GM19438 (cell line): Measurements from ENCODE around the gene FCHO1.
"Not testable (repeated sequence)": the region's sequence is repeated elsewhere in the genome, so short reads cannot be mapped to it uniquely, and the experiment has no call there.

Experiments
- ATAC-seq: cut with Tn5 transposase; IDR thresholded peaks from one replicate; pipeline ENCODE4 v1.9.1; 2021; ENCODE audit warnings: low read depth; ENCODE audit not compliant: unreplicated experiment

FCHO1 gene

DNA sequence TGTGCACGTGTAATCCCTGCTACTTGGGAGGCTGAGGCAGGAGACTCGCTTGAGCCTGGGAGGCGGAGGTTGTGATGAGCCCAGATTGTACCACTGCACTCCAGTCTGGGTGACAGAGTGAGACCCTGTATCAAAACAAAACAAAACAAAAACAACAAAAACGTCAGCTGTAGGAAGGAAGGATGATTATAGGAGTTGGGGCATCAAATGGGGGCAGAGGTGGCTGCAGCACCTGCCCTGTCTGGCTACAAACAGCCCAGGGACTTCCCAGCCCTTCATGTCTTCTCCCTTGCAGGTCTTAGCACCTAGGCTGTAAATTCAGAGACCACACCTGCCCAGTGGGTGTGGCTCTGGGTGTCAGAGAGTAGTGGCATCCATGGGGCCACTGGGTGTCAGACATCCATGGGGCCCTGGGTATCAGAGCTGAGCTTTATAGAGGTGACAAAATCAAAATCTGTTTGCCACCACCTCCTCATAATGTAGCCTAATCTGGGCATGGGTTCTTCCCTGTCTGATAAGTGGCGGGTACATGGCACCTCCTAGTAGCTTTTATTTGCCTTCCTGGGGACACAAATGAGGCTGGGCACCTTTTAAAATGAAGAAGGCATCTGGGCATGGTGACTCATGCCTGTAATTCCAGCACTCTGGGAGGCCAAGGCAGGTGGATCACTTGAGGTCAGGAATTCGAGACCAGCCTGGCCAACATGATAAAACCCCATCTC, 38.9 kb downstream of the FCHO1 start:
- ATAC-seq: no peak

GRCh38 chr19:17794412-17794730, 43.1 kb downstream of the FCHO1 start:
- no peak for ATAC-seq

GRCh38 chr19:17794731-17795494, 43.6 kb downstream of the FCHO1 start, which contains the start of gene B3GNT3:
TSS of gene B3GNT3 (plus strand) at chr19:17795138. CDS start at chr19:17807808, 12,670 bp downstream.
- no peak for ATAC-seq

GRCh38 chr19:17795495-17795856, 44.2 kb downstream of the FCHO1 start:
- ATAC-seq: no peak

DNA sequence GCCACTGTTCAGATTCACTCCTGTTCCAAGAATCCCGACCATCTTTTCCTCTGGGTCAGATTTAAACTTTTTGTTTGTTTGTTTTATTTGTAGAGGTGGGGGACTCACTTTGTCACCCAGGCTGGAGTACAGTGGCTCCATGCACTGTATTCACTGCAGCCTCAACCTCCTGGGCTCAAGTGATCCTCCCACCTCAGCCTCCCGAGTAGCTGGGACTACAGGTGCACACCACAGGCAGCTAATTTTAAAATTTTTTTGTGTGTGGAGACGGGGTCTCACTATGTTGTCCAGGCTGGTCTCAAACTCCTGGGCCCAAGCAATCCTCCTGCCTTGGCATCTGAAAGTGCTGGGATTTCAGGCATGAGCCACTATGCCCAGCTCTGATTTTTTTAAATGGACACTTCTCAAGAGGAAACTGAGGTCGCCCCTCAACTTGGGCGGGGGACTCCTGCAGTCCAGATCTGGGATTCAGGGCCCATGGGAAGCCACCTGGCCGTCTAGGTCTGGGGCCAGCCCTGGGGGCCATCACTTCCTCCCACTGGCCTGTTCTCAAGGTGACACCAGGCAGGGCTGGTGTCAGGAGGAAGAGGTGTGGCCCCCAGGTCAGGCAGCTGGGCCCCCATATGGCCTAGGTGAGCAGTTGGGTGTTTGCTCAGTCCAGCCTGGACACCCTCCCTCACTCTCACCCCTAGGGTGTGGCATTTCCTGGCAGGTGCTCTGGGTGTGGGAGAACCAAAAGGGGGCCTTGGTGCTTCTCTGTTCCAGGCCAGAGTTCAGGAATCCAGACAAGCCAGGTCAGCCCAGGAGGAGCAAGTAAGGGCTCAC, 44.9 kb downstream of the FCHO1 start:
- ATAC-seq: no peak

GRCh38 chr19:17796838-17797423, 45.7 kb downstream of the FCHO1 start:
- ATAC-seq: no peak

DNA sequence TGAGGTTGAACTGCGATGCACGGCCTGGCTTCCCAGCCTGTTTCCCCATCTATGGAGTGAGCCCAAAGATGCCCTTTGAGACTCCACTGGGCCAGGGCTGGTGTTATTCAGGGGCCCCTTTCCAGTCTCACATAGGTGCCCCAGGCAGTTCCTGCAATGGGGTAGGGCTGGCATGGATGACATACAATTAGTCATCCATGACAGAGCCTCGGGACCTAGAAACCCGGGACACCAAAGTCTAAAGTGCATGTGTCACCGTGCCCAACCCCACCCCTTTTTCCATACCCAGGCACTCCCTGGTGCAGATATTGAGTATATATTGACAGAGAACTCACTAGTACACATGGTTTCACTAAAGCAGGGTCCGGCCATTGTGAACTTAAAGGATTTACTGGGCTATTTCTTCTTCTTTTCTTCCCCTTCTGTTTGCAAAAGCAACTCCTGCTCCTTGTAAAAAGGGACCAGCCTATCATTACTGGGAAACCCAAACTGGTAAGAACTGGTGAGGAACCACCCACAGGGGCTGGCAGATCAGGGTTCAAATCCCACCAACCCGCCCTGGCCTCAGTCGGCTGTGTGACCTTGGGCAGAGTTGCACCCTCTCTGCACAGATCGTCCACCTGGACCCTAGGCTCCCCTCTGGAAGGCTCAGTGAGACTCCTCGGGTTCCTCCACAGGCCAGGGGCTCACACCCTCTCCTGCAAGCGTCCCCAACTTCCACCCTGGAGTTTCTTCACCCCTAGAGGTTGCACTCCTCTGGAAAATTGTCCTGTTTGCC, 46.3 kb downstream of the FCHO1 start:
- no peak for ATAC-seq

DNA sequence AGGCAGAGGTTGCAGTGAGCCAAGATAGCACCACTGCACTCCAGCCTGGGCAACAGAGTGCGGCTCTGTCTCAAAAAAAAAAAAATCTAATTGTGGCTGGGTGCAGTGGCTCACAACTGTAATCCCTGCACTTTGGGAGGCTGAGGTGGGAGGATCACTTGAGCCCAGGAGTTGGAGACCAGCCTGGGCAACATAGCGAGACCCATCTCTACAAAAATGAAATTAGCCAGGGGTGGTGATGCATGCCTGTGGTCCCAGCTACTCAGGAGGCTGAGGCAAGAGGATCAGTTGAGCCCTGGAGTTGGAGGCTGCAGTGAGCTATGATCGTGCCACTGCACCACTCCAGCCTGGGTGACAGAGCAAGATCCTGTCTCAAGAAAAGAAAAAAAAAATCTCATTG, 47.3 kb downstream of the FCHO1 start:
- not testable (repeated sequence) for ATAC-seq

DNA sequence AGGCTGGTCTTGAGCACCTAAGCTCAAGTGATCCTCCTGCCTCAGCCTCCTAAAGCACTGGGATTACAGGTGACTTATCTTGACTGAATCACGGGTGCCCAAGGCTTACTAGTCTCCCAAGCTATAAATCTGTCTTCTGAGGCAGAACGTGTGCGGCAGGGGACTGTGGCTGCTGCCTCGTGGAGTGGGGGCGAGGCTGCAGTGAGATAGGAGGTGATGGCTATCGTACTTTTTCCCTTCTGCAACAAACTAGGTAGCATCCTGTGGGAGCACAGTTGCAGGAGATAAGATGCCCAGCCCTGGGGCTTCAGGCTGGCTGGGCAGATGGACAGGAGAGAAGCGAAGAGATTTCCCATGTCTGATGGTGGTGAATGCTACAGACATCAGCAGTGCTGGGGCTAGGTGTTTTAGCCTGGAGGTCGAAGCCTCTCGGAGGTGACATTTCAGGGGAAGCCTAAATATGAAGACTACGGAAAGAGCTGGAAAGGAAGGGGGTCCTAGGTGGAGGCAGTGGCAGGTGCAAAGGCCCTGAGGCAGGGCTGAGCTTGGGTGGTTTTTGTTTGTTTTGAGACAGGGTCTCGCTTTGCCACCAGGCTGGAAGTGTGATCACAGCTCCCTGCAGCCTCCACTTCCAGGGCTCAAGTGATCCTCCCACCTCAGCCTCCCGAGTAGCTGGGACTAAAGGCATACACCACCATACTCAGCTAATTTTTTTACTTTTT, 51.0 kb downstream of the FCHO1 start:
- ATAC-seq: no peak

DNA sequence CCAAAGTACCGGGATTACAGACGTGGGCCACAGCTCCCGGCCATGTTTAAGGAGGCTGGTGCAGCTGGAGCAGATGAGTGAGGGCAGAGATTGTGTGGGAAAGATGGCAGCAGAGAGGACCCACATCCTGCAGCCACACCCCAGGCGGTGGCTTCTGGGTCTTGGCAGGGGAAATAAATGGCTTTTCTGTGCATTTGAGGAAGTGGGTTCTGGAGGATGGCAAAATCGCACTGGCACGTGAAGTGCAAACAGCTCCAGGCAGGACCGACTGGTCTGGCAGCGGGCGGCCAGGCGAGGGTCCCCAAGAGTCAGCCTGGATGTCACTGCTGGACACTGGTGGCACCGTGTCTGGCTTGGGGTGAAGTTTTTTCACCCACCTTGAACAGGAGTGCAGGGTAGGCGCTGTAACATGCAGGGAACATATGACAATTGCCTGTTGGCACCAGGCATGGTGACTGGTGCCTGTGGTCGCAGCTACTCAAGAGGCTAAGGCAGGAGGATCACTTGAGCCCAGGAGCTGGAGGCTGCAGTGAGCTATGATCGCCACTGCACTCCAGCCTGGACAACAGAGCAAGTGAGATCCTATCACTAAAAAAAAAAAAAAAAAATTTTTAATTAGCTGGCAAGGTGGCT, 52.1 kb downstream of the FCHO1 start:
- ATAC-seq: no peak

- ATAC-seq: no peak
These were observed 54.1 kb downstream of the FCHO1 start for GRCh38 chr19:17805427-17805826.

DNA sequence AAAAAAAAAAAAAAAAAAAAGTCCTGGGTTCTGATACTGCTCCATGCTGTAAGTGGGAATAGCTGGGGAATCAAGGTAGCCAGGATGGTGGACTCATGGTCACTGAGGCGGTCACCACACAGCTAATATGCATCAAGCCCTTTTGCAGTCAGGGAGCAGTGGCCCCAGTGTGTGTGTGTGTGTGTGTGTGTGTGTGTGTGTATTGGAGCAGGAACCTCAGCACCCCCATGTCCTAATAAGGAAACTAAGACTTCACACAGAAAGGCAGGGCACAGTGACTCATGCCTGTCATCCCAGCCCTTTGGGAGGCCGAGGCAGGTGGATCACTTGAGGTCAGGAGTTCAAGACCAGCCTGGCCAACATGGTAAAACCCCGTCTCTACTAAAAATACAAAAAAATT, 55.7 kb downstream of the FCHO1 start:
- ATAC-seq: no peak

- ATAC-seq: no peak
These were observed 56.5 kb downstream of the FCHO1 start for GRCh38 chr19:17807731-17808316.

DNA sequence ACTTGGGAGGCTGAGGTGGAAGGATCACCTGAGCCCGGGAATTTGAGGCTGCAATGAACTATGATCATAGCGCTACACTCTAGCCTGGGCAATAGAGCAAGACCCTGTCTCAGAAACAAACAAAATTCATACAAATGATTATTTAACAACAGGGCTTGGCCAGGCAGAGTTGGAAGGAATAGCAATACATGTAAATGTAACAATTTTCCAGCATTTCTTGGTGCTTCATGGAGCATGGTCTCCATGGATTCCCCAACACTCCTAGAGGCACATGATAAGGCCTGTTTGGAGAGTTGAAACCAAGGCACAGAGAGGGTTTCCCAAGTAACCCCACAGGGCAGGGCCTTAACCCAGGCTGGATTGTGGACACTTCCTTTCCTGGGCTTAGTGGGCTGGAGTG, 59.8 kb downstream of the FCHO1 start:
- no peak for ATAC-seq

- ATAC-seq: no peak
These were observed 60.4 kb downstream of the FCHO1 start for GRCh38 chr19:17811681-17812080.

- no peak for ATAC-seq
These were observed 60.8 kb downstream of the FCHO1 start for GRCh38 chr19:17812099-17812498.

DNA sequence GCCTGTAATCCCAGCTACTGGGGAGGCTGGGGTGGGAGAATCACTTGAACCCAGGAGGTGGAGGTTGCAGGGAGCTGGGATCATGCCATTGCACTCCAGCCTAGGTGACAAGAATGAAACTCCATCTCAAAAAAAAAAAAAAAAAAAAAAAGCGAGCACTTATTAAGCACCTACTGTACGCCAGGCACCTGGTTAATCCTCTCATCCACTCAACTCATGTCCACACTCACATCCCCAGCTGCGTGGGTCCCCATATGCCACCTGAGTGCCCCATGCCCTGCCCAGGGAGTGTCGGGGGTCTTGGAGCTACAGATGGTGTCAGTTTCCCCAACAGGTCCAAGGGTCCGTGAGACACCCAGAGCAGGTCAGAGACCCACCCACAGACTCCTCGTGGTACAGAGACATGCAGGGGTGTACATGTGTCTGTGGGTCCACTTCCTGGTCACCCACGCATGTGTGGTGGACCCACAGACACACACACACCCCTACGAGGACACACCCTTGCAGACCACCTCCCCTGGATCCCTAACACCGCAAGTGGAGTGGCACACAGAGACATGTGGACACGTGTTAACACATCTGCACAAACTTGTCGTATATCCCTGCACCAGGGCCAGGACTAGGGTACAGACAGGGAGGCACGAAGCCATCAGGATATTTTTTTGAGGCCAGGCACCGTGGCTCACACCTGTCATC, 66.5 kb downstream of the FCHO1 start:
- no peak for ATAC-seq

- no peak for ATAC-seq
These were observed 69.9 kb downstream of the FCHO1 start, which contains the start of gene INSL3 for GRCh38 chr19:17821190-17821589. TSS of gene INSL3 (minus strand) at chr19:17821519. CDS start at chr19:17821506, 13 bp downstream.
